Duodenal mucosa (tissue), 2 donors: ENCODE measurements around the gene BCAP31.

Experiments
- H3K27ac ChIP-seq: one replicate; pipeline ENCODE4 v1.7.0; 2013; ENCODE audit warnings: low read depth, low read length
- H3K27me3 ChIP-seq, 2 donors: one replicate each; pipeline ENCODE4 v1.7.0; 2013; ENCODE audit warnings: low read length in 2 of 2, control low read depth in 1 of 2; ENCODE audit not compliant: insufficient read depth in 2 of 2, control insufficient read depth in 1 of 2
- H3K36me3 ChIP-seq, 2 donors: one replicate each; pipeline ENCODE4 v1.7.0; 2013; ENCODE audit warnings: low read length in 2 of 2, control low read depth in 1 of 2; ENCODE audit not compliant: insufficient read depth in 2 of 2, control insufficient read depth in 1 of 2
- H3K4me1 ChIP-seq, 2 donors: one replicate each; pipeline ENCODE4 v1.7.0; 2013; ENCODE audit warnings: low read length in 2 of 2, control low read depth in 1 of 2; ENCODE audit not compliant: insufficient read depth in 2 of 2, control insufficient read depth in 1 of 2
- H3K4me3 ChIP-seq, 2 donors: one replicate each; pipeline ENCODE4 v1.7.0; 2013; ENCODE audit warnings: low read length in 2 of 2, low read depth in 1 of 2
- H3K9ac ChIP-seq, 2 donors: one replicate each; pipeline ENCODE4 v1.7.0; 2013; ENCODE audit warnings: low read length in 2 of 2, low read depth in 1 of 2
- H3K9me3 ChIP-seq, 2 donors: one replicate each; pipeline ENCODE4 v1.7.0; 2013; ENCODE audit warnings: low read length in 2 of 2, control low read depth in 1 of 2; ENCODE audit not compliant: control insufficient read depth in 1 of 2

Gene BCAP31

GRCh38 chrX:153767674-153768055 lies 43.5 kb upstream of the BCAP31 start:
- Histone ChIP-seq H3K9ac (no peak overlapping the region), H3K9me3 (no peaks in the 10 kb centered on the region), H3K36me3 (no peaks in the 10 kb centered on the region), H3K27me3 (no peaks in the 10 kb centered on the region), H3K4me1 (peaks cover 0 to 7% of the 10 kb centered on the region in 2 donors), H3K4me3 (no peak overlapping the region), H3K27ac (no peak overlapping the region)

- Histone ChIP-seq H3K27ac (no peak overlapping the region), H3K4me1 (peaks cover 0 to 7% of the 10 kb centered on the region in 2 donors), H3K27me3 (no peaks in the 10 kb centered on the region), H3K9me3 (no peaks in the 10 kb centered on the region), H3K9ac (no peak overlapping the region), H3K4me3 (no peak overlapping the region), H3K36me3 (no peaks in the 10 kb centered on the region)
Measured at GRCh38 chrX:153766871-153767673, 42.9 kb upstream of the BCAP31 start.

GRCh38 chrX:153766098-153766817 lies 42.1 kb upstream of the BCAP31 start:
- no peaks in the 10 kb centered on the region for H3K9me3 ChIP-seq
- H3K4me1 ChIP-seq, result peaks cover 0 to 7% of the 10 kb centered on the region in 2 donors
- H3K36me3 ChIP-seq, result no peaks in the 10 kb centered on the region
- H3K27ac ChIP-seq, result no peak overlapping the region
- no peaks in the 10 kb centered on the region for H3K27me3 ChIP-seq
- no peak overlapping the region for H3K9ac ChIP-seq
- H3K4me3 ChIP-seq, result no peak overlapping the region

DNA sequence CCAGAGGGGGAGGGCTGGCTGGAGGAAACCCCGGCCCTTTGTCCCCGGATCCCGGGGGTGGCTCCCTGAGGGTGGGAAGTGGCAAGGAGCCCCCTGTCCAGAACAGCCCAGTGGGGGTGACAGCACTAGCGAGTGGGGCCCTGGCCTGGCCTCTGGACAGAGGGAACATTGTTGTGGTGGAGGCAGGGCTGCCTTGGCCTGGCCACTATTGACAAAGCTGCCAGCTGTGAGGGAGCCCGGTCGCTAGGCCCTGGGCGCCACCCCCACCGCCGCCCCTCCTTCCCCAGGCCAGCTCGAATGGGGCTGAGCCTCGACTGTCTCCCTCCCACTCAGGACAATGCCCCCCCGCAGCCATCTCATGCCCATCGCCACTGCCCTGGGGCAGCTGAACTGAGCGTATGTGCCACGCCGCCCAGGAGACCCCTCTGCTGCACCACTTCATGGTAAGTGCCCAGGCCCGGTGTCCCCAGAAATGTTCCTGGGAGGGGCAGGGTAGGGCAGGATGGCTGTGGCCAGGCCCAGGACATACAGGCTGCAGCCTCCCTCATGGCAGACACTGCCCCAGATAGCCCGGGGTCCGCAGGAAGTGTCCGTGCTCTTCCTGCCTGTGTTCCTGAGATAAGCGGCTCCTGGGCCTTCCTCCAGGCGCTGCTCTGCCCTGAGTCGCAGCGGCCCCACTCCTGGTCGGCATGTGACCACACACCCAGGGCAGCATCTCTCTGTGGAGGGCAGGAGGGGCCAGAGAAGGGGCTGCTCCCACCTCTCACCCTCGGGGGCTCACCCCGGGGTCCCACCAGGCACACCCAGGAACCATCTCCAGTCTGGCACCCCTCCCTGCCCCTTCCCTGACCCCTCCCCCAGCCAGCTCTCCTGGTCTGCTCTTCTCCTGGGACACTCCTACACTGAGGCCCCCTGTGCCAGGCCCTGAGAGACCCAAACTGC lies 41.2 kb upstream of the BCAP31 start:
- Histone ChIP-seq H3K9ac (no peak overlapping the region), H3K9me3 (no peaks in the 10 kb centered on the region), H3K4me1 (peaks cover 0 to 7% of the 10 kb centered on the region in 2 donors), H3K27ac (no peak overlapping the region), H3K27me3 (no peaks in the 10 kb centered on the region), H3K4me3 (no peak overlapping the region), H3K36me3 (no peaks in the 10 kb centered on the region)

DNA sequence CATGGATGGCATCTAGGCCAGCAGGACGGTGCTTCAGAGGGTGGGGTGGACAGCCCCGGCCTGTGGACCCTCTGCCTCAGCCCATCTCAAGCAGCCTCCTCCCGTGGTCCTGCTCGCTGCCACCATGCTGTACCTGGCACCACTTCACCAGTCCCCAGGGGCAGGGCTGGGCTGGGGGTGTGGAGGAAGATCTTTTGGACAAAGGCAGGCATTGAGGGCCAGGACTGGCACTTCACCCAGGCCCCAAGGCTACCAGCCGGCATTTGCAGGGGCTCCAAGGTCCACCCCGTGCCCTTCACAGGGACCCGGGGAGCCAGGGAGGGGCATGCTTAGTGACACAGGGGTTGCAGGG lies 40.6 kb upstream of the BCAP31 start:
- Histone ChIP-seq H3K4me3 (no peak overlapping the region), H3K9ac (no peak overlapping the region), H3K27ac (no peak overlapping the region), H3K27me3 (no peaks in the 10 kb centered on the region), H3K9me3 (no peaks in the 10 kb centered on the region), H3K36me3 (no peaks in the 10 kb centered on the region), H3K4me1 (peaks cover 0 to 7% of the 10 kb centered on the region in 2 donors)

DNA sequence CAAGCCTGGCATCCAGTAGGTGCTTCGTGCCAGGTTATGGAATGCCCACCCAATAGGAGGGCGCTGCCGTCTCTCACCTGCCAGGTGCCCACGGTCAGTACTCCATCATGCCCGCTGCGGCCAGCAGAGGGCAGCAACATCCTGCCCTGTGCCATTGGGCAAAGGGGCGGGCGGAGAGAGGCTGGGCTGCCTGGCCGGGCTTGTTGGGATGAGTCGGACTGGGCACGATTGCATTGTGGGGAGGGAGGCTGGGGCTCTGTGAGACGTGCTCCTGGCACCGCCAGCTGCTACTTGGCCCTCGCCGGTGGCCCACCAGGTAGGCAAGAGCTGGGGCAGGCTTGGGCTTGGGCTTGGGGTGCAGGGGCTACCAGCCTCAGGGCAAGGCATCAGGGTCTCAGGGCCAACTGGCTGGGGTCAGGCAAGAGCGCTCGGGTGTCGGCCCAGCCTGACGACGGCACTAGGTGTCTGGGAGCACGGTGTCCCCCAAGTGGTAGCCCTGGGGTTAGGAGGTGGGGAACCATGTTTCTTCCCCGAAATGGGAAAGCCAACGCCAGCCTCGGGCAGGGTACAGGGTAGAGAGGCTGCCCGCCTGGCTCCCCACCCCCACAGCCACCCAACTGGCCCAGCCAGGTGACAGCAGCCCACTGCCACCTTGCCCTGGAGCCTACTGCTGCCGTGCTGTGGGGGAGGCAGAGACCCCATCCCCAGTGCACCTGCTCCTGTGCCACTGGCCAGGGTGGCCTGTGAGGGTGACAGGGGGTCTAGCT lies 40.0 kb upstream of the BCAP31 start, which contains the start of gene PLXNB3:
Gene PLXNB3 (plus strand): TSS at position 261 of the 767 bp plus-strand sequence. CDS start 1,287 bp downstream, outside the sequence.
- Histone ChIP-seq H3K4me3 (no peak within 1 kb of the TSS), H3K9ac (no peak within 1 kb of the TSS), H3K36me3 (no peaks in the 10 kb centered on the region), H3K9me3 (no peaks in the 10 kb centered on the region), H3K27me3 (no peaks in the 10 kb centered on the region), H3K27ac (no peak within 1 kb of the TSS), H3K4me1 (peaks cover 0 to 7% of the 10 kb centered on the region in 2 donors)

DNA sequence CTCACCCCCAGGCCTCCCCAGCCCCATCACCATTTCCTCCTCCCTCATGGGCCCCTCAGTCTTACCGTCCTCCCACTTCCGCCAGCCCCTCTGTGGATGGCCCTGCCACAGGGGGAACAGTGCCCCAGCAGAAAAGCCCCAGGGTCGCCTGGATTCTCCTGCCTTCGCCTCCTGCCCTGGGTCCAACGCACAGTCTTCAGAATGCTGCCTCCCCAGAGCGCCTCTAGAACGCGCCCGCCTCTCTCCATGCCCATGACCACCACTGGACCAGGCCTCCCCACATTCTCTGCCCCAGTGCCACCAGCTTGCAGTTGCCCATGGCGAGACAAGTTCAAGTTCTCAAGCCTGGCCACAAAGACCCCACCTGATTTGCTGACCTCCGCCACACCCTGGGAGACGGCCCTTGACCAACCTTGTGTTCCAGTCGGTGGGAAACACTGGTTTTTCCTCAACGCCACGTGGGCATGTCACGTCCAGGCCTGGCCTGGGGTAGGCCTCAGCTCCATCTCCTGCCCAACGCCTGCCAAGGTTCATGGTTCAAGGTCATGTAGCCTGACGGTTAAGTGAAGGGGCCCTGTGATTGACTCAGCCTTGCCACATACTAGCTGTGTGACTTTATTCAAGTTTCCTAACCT lies 39.2 kb upstream of the BCAP31 start:
- no peaks in the 10 kb centered on the region for H3K9me3 ChIP-seq
- H3K4me3 ChIP-seq, result no peak overlapping the region
- H3K27me3 ChIP-seq, result no peaks in the 10 kb centered on the region
- H3K27ac ChIP-seq, result no peak overlapping the region
- no peak overlapping the region for H3K9ac ChIP-seq
- no peaks in the 10 kb centered on the region for H3K36me3 ChIP-seq
- H3K4me1 ChIP-seq, result peaks cover 0 to 7% of the 10 kb centered on the region in 2 donors

- Histone ChIP-seq H3K4me3 (no peak overlapping the region), H3K36me3 (no peaks in the 10 kb centered on the region), H3K9ac (no peak overlapping the region), H3K4me1 (peaks cover 0 to 7% of the 10 kb centered on the region in 2 donors), H3K9me3 (no peaks in the 10 kb centered on the region), H3K27me3 (no peaks in the 10 kb centered on the region), H3K27ac (no peak overlapping the region)
Measured at GRCh38 chrX:153762626-153763173, 38.5 kb upstream of the BCAP31 start.

GRCh38 chrX:153761863-153762262 lies 37.7 kb upstream of the BCAP31 start:
- H3K4me3 ChIP-seq, result no peak overlapping the region
- H3K27me3 ChIP-seq, result no peaks in the 10 kb centered on the region
- H3K4me1 ChIP-seq, result peaks cover 0 to 7% of the 10 kb centered on the region in 2 donors
- H3K27ac ChIP-seq, result no peak overlapping the region
- H3K36me3 ChIP-seq, result no peaks in the 10 kb centered on the region
- H3K9ac ChIP-seq, result no peak overlapping the region
- H3K9me3 ChIP-seq, result no peaks in the 10 kb centered on the region
